ENCODE data around the gene HPD.
A peak's percentile ranks its signal among the peaks of the same experiment; 100 is the strongest.
"Not testable (repeated sequence)": the region's sequence is repeated elsewhere in the genome, so short reads cannot be mapped to it uniquely, and the experiment has no call there.

The HPD gene

GRCh38 chr12:121796855-121797751 is 61.6 kb downstream of the HPD start:
- no peak for DNase-seq

- DNase-seq: peak; percentile 88 to 92
These were observed 63.4 kb downstream of the HPD start for GRCh38 chr12:121795034-121795968.

- peak; percentile 48 to 57 for DNase-seq
These were observed 64.1 kb downstream of the HPD start for GRCh38 chr12:121794534-121795033.

GRCh38 chr12:121793838-121794533 is 64.7 kb downstream of the HPD start:
- DNase-seq: peak; percentile 95 to 96

- no peak for DNase-seq
These were observed 65.2 kb downstream of the HPD start, which contains the start of gene RHOF for GRCh38 chr12:121793440-121793837. TSS of gene RHOF (minus strand) at chr12:121793688. CDS start at chr12:121793633, 55 bp downstream.

- DNase-seq: peak; percentile 55 to 66
These were observed 65.8 kb downstream of the HPD start for GRCh38 chr12:121792607-121793439.

GRCh38 chr12:121791671-121792551 is 66.7 kb downstream of the HPD start:
- peak; percentile 53 to 58 for DNase-seq

- DNase-seq: not testable (repeated sequence)
These were observed 67.9 kb downstream of the HPD start for GRCh38 chr12:121790785-121791184.

- peak; percentile 92 to 94 for DNase-seq
These were observed 68.6 kb downstream of the HPD start for GRCh38 chr12:121789800-121790728.
